GM18511 (cell line): ENCODE data around the gene RPUSD4.

Experiments
- ATAC-seq: cut with Tn5 transposase; IDR thresholded peaks from one replicate; pipeline ENCODE4 v1.9.1; 2021; ENCODE audit warnings: mild to moderate bottlenecking, moderate library complexity; ENCODE audit not compliant: unreplicated experiment

The RPUSD4 gene

DNA sequence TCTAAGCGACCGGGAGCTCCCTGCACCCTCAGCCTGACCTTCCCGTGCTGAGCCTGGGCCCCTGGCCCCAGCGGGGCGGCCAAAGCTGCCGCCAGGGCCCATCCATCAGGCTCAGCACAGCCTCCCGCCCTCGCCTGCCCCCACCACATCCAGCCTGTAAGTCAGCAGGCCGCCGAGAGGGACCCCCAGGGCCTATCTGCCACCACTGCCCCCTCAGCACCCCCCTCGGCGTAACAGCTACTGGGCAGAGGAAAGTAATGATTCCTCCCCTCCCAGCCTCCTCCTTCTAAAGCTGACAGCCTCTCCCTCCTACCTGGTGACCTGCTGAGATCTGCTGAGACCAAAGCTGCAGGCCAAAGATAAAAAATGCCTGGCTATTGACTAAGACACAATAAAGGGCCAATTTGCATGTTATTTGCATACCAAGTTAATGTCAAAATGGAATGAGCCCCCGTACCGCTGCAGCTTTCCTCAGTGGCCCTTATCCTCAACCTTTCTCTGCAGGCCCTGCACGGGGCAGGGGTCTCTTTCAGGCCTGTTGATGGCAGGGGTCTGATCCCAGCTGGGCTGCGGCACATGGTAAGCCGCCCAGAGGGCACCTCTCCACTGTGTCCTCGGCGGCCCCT is 51.6 kb downstream of the RPUSD4 start:
- no peak for ATAC-seq

DNA sequence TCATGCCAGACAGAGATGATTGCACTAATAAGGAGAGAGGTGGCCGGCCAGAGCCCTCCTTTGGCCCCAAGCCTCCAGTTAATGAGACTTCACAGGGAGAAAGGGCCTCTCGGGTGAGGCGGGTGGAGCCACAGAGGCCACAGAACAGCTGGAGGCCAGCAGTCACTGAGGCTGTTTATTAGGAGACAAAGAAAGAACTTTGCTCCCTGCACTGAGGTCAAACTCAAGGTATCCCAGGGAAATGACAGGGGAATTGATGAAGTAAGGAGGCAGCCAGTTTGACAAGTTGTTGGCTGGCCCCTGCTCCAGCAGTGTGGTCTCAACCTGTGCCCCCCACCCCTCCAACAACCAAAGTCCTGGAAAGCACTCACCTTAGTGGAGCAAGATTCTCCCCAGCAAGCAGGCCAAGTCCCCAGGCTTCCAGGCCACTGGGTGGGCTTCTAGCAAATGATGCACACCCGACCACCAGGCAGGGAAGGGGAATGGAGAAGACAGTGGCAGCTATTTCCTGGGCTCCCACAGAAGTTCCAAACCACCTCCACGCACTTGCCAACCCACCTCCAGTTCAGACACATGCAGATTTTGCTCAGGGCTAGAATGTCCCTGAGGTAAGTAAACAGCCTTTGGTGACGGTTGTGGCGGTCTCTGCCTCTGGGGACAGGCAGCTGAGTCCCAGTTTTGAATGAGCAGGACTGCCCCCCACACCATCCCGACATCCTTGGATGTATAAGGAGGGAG is 53.2 kb downstream of the RPUSD4 start:
- ATAC-seq = no peak

DNA sequence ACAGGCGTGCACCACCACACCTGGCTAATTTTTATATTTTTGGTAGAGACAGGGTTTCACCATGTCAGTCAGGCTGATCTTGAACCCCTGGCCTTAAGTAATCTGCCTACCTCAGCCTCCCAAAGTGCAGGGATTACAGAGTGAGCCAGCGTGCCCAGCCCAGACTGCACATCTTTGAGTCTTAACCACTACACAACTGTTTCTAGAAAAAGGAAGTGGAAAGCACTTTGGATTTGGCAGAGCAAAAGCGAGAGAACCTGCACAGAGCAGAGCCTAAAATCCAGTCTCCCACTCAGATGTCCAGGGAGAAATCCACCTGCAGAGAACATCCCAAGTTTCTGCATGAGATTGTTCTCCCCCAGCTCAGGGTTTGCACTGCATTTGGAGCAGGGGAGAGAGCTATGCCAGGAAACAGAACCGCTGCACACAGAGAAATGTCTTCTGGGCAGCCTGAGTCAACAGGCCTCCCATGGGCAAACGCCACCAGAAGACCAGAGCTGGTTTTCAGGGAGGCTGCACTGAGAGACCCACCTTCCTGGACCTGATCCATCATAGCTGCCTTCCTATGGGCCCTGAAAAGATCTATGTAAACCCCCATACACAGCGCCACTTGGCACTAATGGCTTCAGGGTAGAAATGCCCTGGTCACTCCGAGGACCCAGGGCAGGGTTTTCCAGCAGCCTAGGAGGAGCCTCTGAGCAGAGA is 54.0 kb downstream of the RPUSD4 start:
- ATAC-seq = no peak

DNA sequence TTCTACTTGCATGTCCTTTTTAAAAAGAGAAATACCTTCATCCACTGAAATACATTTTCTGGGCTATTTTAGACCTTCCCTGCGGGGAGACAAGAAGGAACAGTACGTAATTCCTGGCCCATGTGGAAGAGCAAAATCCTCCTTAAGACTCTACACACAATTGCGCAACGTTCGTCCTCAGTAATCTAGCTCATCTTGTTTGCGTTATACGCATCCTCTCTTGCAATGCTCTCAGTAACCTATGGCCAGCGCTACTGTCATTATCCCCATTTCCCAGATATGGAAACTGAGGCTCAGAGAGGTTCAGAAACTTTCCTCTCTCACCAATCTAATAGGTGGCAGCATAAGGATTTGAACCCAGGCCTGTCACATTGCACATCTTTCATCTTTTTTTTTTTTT is 54.6 kb downstream of the RPUSD4 start:
- ATAC-seq = no peak

DNA sequence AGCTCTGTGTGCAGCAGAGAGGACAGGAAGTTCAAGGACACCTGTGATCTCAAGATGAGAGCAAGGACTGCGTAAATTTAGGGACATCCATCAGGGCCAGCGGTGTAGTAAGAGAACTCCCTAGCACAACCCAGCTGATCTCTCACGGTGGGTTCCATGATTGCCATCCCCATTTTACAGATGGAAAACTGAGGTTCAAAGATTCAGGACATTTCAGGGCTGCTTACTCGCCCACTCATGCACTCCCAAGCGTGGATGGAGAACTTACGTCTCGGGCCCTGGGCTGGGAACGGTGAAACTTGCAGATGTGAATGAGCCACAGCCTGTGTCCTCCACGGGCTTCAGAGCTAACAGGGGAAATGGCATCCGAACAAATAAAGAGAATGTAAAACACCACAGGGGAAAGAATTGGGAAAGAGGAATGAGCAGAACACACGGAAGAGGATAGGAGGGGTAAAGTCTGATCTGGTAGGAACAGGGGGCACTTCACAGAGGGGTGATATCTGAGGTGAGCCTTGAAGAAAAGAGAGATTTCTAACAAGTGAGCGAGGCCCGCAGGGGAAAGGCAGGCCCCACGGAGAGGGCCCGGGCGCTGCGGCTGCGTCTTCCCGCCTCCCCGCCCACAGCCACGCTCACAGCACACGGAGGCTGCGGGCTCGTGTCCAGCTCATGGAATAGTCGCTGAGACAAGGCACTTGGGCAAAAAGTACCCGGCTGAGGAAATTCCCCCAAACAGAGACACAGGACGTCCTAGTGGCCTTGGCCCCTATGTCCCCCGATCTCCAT is 55.9 kb downstream of the RPUSD4 start:
- no peak for ATAC-seq

DNA sequence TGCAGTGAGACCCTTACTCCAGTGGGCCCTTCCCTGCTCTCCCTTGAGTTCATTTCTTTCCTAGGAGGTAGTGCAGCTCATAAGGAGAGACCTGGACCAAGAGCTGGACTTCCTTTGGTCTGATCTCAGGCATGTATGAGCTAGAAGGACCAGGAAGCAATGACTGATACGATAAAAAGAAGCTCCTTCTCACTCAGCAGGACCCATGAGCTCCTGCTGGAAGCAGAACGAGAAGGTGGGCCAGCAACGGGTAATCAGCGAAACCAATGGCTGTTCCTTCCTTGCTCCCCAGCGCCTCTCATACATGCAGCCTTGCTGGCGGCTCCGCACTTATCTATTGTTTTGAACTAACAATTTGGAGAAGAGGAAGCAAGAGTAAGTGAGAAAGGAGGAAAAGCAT is 56.8 kb downstream of the RPUSD4 start:
- no peak for ATAC-seq

DNA sequence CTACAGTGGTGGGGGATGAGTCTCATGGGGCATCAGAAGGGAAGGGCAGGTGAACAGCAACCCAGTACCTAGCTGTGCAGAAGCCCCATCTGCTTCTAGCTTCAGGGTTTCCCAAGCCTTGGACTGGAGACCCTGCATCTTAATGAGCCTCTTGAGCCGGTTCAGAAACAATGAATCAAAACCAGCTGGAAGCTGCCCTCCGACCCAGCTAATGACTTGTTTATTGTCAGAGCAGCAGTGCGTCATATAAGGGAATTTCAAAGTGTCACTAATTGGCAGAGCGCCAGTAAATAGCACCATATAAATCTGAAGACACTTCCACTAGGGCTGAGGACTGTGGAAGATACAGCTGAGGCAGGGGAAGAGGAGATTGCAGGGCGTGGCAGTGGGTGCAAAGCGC is 57.5 kb downstream of the RPUSD4 start:
- no peak for ATAC-seq

DNA sequence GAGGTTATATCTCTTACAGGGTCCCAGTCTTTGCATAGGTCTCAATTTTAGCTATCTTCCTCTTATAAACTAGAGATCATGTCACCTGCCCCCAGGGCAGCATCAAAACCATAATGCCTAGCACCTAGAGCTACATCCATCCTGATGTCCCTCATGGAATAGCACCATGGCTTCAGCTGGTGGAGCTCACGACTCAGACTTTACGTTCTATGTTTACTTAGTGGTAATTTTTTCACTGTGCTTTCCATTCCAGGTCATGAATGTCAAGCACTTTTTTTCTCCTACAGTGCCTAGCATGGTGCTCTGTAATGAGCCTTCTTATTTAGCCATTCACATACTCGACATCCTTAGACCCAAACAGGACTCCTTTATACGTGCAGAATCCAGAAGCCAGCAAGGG is 58.4 kb downstream of the RPUSD4 start:
- no peak for ATAC-seq

DNA sequence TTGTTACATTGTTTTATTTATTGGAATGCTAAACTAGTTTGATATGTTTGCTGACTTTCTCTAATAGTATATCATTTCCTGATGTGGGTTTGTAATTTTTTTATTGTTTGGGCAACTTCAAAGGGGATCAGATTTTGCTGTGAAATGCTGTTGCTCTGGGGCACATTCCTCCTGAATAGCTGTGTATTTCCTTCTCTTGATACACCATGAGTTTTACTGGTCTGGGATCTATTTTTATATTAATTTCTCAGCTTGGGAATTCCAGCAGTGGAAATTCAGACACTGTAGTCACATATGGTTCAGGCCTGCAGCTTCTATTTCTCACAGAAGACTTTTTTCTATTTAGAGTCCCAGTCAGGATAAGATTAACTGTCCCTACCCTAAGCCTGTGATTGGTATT is 58.9 kb downstream of the RPUSD4 start:
- ATAC-seq = no peak

DNA sequence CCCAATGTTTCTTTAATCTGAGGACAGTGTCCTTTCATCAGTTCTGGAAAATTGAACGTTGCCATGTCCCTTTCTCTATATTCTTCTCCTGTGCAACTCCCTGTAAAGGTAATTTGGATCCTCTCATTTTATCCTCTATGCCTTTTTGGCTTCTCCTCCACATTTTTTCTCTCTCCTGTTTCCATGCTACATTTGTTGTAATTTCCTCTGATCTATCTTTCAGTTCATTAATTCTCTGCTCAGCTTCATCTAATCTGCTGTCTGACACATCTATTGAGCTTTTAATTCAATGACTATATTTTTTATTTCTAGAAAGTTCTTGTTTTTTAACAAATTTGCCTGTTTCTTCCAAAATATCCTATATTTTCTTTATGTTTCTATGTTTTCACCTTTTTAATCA is 59.3 kb downstream of the RPUSD4 start:
- no peak for ATAC-seq
